Hepatocyte (in vitro differentiated cells): ENCODE results near the gene SRBD1. TPM values are rescaled to one million over a fixed set of nuclear protein-coding genes. Genes with fewer than 3 reads are reported as not detected.

Source experiments
- DNase-seq: peaks from one replicate; pipeline ENCODE4 v3.0.0-alpha.2; 2016; ENCODE audit warnings: low spot score
- H2AFZ ChIP-seq: fragments of 200-600 bp; sonication (generic); 2 replicates; pipeline ENCODE4 v1.6.0; 2016; ENCODE audit warnings: antibody characterized with exemption, mild to moderate bottlenecking
- H3K27ac ChIP-seq: fragments of 200-600 bp; sonication (generic); 2 replicates; pipeline ENCODE4 v1.5.1; 2016; ENCODE audit warnings: mild to moderate bottlenecking
- H3K27me3 ChIP-seq: fragments of 200-600 bp; sonication (generic); 2 replicates; pipeline ENCODE4 v1.6.1; 2016
- H3K36me3 ChIP-seq: fragments of 200-600 bp; sonication (generic); replicated peaks from 2 replicates; pipeline ENCODE4 v1.5.1; 2016; ENCODE audit warnings: low read depth; ENCODE audit not compliant: insufficient read depth
- H3K4me1 ChIP-seq: fragments of 200-600 bp; sonication (generic); 2 replicates; pipeline ENCODE4 v1.5.1; 2016; ENCODE audit warnings: mild to moderate bottlenecking, moderate library complexity; ENCODE audit not compliant: insufficient read depth
- H3K4me2 ChIP-seq: fragments of 200-600 bp; sonication (generic); 2 replicates; pipeline ENCODE4 v1.6.0; 2016
- H3K4me3 ChIP-seq: fragments of 200-600 bp; sonication (generic); 2 replicates; pipeline ENCODE4 v1.5.1; 2016; ENCODE audit warnings: mild to moderate bottlenecking
- H3K79me2 ChIP-seq: fragments of 200-600 bp; sonication (generic); 2 replicates; pipeline ENCODE4 v1.6.0; 2017; ENCODE audit warnings: mild to moderate bottlenecking
- H3K9me2 ChIP-seq: fragments of 200-600 bp; sonication (generic); replicated peaks from 2 replicates; pipeline ENCODE4 v1.6.0; 2017; ENCODE audit warnings: mild to moderate bottlenecking; ENCODE audit not compliant: insufficient read depth
- H3K9me3 ChIP-seq: fragments of 200-600 bp; sonication (generic); 2 replicates; pipeline ENCODE4 v1.5.1; 2016; ENCODE audit warnings: low read depth, mild to moderate bottlenecking
- H4K20me1 ChIP-seq: fragments of 200-600 bp; sonication (generic); 2 replicates; pipeline ENCODE4 v1.6.0; 2016; ENCODE audit warnings: mild to moderate bottlenecking; ENCODE audit not compliant: insufficient read depth, poor library complexity, severe bottlenecking
- CTCF ChIP-seq: fragments of 200-600 bp; sonication (generic); IDR thresholded peaks from 2 replicates; pipeline ENCODE4 v1.5.1; 2016; ENCODE audit warnings: antibody characterized with exemption, mild to moderate bottlenecking; ENCODE audit not compliant: poor library complexity
- EZH2 ChIP-seq: fragments of 200-600 bp; sonication (generic); IDR thresholded peaks from 2 replicates; pipeline ENCODE4 v1.6.1; 2016; ENCODE audit warnings: antibody characterized with exemption, mild to moderate bottlenecking, borderline replicate concordance
- EZH2phosphoT487 ChIP-seq: fragments of 200-600 bp; sonication (generic); IDR thresholded peaks from one replicate; pipeline ENCODE4 v1.6.1; 2018; ENCODE audit warnings: antibody characterized with exemption, mild to moderate bottlenecking, low read depth, moderate library complexity; ENCODE audit not compliant: unreplicated experiment, severe bottlenecking
- WGBS: methylation state at CpG from one replicate; pipeline ENCODE4 v1.1.6; 2016; ENCODE audit warnings: low lambda C conversion rate; ENCODE audit errors: missing lambda C conversion rate; 5-methylcytosine and 5-hydroxymethylcytosine counted together
- polyA plus RNA-seq: library from polyadenylated mRNA; unstranded; fragments of >200 nt; fragmentation: Nextera tagmentation; extraction: Ambion mirVana; gene quantifications from 2 replicates; pipeline ENCODE4 v1.2.1, GENCODE V29; 2016
- total RNA-seq: library from RNA; depleted of rRNA; stranded (reverse); fragments of >200 nt; gene quantifications from 2 replicates; pipeline ENCODE4 v1.2.3, GENCODE V29; 2014

Gene SRBD1
- total and polyA plus RNA-seq, 2 experiments from 2014 or later: 6.7 to 16.6 TPM

GRCh38 chr2:45443012-45443411, 168.1 kb downstream of the SRBD1 start:
- no peaks in the 10 kb centered on the region for H3K9me2 ChIP-seq
- no peaks in the 10 kb centered on the region for H3K9me3 ChIP-seq
- H3K27ac ChIP-seq: no peak overlapping the region
- no peak for DNase-seq
- no peak for TF ChIP-seq EZH2phosphoT487
- no peak for TF ChIP-seq EZH2
- TF ChIP-seq CTCF: no peak
- H2AFZ ChIP-seq: no peak overlapping the region
- H3K4me2 ChIP-seq: no peak overlapping the region
- 96% methylated on average over 1 of the region's 1 CpG for WGBS
- H3K79me2 ChIP-seq: no peaks in the 10 kb centered on the region
- no peaks in the 10 kb centered on the region for H3K36me3 ChIP-seq
- H4K20me1 ChIP-seq: no peaks in the 10 kb centered on the region
- H3K4me3 ChIP-seq: no peak overlapping the region
- no peaks in the 10 kb centered on the region for H3K27me3 ChIP-seq
- H3K4me1 ChIP-seq: no peaks in the 10 kb centered on the region

- Histone ChIP-seq H3K79me2 (no peaks in the 10 kb centered on the region), H3K4me1 (no peaks in the 10 kb centered on the region), H3K9me3 (no peaks in the 10 kb centered on the region), H3K27me3 (no peaks in the 10 kb centered on the region), H2AFZ (no peak overlapping the region), H3K4me3 (no peak overlapping the region), H4K20me1 (no peaks in the 10 kb centered on the region), H3K4me2 (no peak overlapping the region), H3K27ac (no peak overlapping the region), H3K9me2 (no peaks in the 10 kb centered on the region), H3K36me3 (no peaks in the 10 kb centered on the region)
- DNase-seq: no peak
- 76% methylated on average over 3 of the region's 3 CpGs for WGBS
- TF ChIP-seq EZH2phosphoT487: no peak
- TF ChIP-seq EZH2: no peak
- no peak for TF ChIP-seq CTCF
These were observed 169.0 kb downstream of the SRBD1 start for GRCh38 chr2:45442026-45442425.

DNA sequence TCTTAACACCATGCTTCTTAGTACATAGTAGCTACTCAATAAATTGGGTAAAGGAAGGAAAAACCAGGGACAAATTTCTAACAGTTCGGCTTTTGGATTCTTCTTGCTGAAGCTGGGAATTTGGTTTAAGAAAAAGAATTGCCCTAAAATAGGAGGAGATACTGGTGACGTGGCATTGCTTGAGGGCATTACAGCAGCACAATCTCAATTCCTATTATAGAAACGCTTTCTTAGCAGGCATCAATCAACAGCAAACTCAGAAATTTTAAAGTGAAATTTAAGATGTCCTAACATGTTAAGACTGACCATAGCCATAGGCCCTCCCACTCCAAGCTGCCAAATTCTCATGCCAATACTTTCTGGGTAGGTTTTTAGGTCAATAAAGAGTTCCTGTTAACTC, 169.5 kb downstream of the SRBD1 start:
- 92% methylated on average over 3 of the region's 3 CpGs for whole genome bisulfite sequencing
- Histone ChIP-seq H3K4me1 (no peaks in the 10 kb centered on the region), H3K9me2 (no peaks in the 10 kb centered on the region), H2AFZ (no peak overlapping the region), H3K27ac (no peak overlapping the region), H3K9me3 (no peaks in the 10 kb centered on the region), H3K79me2 (no peaks in the 10 kb centered on the region), H3K36me3 (no peaks in the 10 kb centered on the region), H3K4me2 (no peak overlapping the region), H3K4me3 (no peak overlapping the region), H3K27me3 (no peaks in the 10 kb centered on the region), H4K20me1 (no peaks in the 10 kb centered on the region)
- DNase-seq: no peak
- TF ChIP-seq EZH2phosphoT487 (no peak), CTCF (no peak), EZH2 (no peak)
